Activated CD8-positive, alpha-beta memory T cell treated with anti-CD3 and anti-CD28 coated beads, Interleukin-2, amount 50 U/mL, for 1 hour (primary cell): ENCODE measurements around the gene COX20.

ENCODE experiments used
- DNase-seq: peaks from one replicate; pipeline ENCODE4 v3.0.0-alpha.2; 2020; ENCODE audit errors: extremely low read depth

The COX20 gene

DNA sequence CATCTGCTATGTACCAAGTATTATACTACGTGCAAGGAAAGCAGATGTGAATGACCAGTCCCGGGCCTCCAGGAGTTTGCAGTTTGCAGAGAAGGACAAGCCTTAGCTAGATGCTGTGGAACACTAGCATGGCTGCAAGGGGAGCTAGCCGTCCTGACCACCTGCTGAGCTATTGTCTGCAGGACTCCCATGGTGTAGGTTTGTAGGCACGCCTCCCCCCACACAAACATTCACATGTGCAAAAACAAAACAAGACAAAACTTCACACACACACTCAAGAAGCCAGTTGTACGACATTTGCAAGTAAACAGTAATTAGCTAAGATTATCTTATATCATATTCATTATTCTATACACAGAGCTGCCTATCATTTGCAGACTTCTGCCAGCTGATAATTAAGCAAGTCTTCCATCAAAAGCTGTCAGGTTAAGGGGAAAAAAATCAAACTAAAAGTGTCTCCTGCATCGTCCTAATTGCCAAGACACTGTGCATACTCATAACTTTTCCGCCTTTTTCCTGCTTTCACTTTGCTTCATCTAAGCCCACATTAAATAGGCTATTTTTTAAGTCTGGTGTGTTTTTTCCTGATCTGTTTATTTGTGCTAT lies 39.6 kb downstream of the COX20 start:
- no peak for DNase-seq

DNA sequence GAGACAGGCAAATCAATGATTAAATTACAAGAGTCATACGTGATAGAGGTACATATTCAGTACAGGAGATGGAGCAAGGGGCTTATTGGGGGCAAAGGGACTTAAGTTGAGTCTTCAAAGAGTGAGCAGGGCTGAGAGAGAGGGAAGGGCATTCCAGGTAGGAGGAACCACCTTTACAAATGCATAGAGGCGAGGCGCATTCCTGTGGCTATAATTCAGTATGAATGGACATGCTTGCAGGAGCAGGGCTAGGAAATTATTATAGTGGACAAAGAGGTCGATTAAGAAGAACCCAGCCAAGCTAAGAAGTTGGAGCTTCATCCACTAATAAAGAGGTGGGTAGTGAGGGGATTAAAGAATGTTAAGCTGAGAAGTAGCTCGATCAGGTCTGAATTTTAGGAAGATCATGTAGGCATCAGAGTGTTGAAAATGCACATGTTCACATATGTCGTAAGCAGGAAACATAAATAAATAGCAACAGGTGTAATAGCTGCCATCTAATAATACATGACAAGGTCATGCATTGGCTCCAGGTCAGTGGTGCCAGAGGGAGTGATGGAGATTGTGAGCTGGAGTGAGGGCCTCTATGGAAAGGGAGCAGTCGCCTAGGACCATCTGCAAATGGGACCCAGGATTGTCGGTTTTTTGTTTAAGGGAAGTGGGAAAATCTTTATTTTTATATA lies 40.9 kb downstream of the COX20 start:
- no peak for DNase-seq

DNA sequence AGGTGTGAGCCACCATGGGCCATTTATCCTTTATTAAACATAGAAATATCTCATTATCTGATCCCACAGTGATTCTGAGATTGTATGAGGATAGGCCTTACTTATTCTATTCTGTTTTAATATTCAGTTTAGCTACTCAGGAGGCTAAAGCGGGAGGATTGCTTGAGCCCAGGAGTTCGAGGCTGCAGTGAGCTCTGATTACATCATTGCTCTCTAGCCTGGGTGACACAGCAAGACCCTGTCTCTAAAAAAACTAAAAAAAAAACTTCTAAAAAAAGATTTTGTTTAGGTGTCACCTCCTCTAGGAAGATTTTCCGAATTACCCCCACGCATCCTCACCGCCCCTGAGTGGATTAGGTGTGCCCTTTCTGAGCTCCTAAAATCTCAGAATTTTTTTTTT lies 43.2 kb downstream of the COX20 start:
- no peak for DNase-seq

DNA sequence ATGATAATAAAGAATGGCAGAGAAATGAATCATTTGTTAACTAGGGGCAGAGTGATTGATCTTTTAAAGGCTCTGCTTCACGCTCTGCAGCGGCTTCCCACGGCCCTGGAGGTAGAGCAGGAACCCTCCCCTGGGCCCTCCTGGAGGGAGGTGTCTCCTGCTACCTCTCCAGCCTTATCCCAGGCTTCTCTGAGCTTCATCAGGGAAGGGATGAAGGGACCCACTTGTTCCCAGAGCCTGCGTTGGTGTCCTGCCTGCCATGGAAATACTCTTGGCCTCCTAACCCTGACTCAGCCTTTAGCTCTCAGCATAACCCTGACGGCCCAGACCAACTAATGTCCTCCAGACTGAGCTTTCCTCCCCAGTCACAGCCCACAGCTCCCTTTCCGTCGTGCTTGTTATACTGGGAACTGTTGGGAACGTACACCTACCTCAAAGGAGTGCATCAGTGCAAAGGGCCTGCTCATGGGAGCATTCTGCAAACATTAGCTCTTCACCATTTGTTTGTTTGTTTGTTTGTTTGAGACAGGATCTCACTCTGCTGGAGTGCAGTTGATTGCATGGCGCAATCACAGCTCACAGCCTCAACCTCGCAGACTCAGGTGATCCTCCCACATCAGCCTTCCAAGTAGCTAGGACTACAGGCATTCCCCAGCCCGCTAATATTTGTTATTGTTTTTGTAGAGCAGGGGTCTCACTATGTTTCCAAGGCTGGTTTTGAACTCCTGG lies 46.3 kb downstream of the COX20 start:
- no peak for DNase-seq

DNA sequence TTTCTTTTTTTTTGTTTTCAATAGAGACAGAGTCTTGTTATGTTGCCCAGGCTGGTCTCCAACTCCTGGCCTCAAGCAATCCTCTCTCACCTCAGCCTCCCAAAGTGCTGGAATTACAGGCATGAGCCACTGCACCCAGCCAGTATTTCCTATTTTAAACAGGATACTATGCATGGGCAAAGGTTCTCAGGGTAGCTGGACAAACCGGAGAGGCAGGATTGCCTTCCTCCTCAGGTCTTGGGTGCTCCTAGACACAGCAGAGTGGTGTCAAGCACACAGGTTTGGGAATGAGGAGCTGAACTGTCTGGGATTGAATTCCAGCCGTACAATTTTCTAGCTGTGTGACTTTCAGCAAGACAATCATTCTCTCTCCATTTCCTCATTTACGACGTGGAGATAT lies 51.8 kb downstream of the COX20 start:
- DNase-seq, result no peak

DNA sequence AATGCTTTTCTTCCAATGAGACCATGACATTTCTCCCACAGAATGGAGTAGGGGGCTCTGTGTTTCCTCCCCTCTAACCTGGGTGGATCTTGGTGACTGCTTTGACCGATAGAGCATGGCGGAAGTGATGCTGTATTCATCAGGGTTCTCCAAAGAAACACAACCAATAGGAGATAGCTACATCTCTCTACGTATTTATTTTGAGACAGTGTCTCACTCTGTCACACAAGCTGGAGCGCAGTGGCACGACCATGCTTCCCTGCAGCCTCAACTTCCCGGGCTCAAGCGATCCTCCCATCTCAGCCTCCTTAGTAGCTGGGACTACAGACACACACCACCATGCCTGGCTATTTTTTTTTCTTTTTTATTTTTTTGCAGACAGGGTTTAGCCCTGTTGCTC lies 58.4 kb downstream of the COX20 start:
- no peak for DNase-seq
